HEK293 (cell line): ENCODE results near the gene TM4SF5.
A peak's percentile ranks its signal among the peaks of the same experiment; 100 is the strongest.

Experiments
- AEBP2 ChIP-seq: fragments of 450-650 bp; formaldehyde crosslinking; IDR thresholded peaks from 2 replicates; pipeline ENCODE4 v1.5.1; 2016; ENCODE audit warnings: missing biosample characterization, missing genetic modification characterization, borderline replicate concordance
- GLIS2 ChIP-seq: fragments of 450-650 bp; formaldehyde crosslinking; IDR thresholded peaks from 2 replicates; pipeline ENCODE4 v1.5.1; 2016; ENCODE audit warnings: missing biosample characterization, missing genetic modification characterization
- KLF16 ChIP-seq: fragments of 450-650 bp; formaldehyde crosslinking; IDR thresholded peaks from 2 replicates; pipeline ENCODE4 v1.5.1; 2017; ENCODE audit warnings: missing biosample characterization, missing genetic modification characterization
- KLF9 ChIP-seq: fragments of 450-650 bp; formaldehyde crosslinking; IDR thresholded peaks from 2 replicates; pipeline ENCODE4 v1.5.1; 2016; ENCODE audit warnings: missing biosample characterization, missing genetic modification characterization, low read depth
- MEIS1 ChIP-seq: sonication (generic); formaldehyde crosslinking; IDR thresholded peaks from 2 replicates; pipeline ENCODE4 v1.8.1; 2022; ENCODE audit warnings: missing genetic modification reagents, mild to moderate bottlenecking, borderline replicate concordance
- PRDM2 ChIP-seq: fragments of 450-650 bp; formaldehyde crosslinking; IDR thresholded peaks from 2 replicates; pipeline ENCODE4 v1.5.1; 2016; ENCODE audit warnings: missing biosample characterization, missing genetic modification characterization, borderline replicate concordance
- SCRT1 ChIP-seq: fragments of 450-650 bp; formaldehyde crosslinking; IDR thresholded peaks from 2 replicates; pipeline ENCODE4 v1.5.1; 2016; ENCODE audit warnings: missing biosample characterization, missing genetic modification characterization, borderline replicate concordance
- SP3 ChIP-seq: fragments of 450-650 bp; formaldehyde crosslinking; IDR thresholded peaks from 2 replicates; pipeline ENCODE4 v1.5.1; 2016; ENCODE audit warnings: missing biosample characterization, missing genetic modification characterization
- TCF7L2 ChIP-seq: IDR thresholded peaks from 2 replicates; pipeline ENCODE4 v1.6.1; 2011; ENCODE audit warnings: low read depth, mild to moderate bottlenecking, inconsistent platforms, low read length, moderate library complexity, borderline replicate concordance
- ZBTB44 ChIP-seq: fragments of 450-650 bp; IDR thresholded peaks from 2 replicates; pipeline ENCODE4 v1.5.1; 2018; ENCODE audit warnings: missing biosample characterization, mild to moderate bottlenecking, missing genetic modification characterization
- ZNF112 ChIP-seq: fragments of 450-650 bp; formaldehyde crosslinking; IDR thresholded peaks from 2 replicates; pipeline ENCODE4 v1.5.0; 2017; ENCODE audit warnings: missing biosample characterization, missing genetic modification characterization
- ZNF133 ChIP-seq: fragments of 450-650 bp; formaldehyde crosslinking; IDR thresholded peaks from 2 replicates; pipeline ENCODE4 v1.5.1; 2016; ENCODE audit warnings: missing biosample characterization, missing genetic modification characterization
- ZNF18 ChIP-seq: fragments of 450-650 bp; formaldehyde crosslinking; IDR thresholded peaks from 2 replicates; pipeline ENCODE4 v1.5.1; 2016; ENCODE audit warnings: missing biosample characterization, missing genetic modification characterization
- ZNF221 ChIP-seq: fragments of 450-650 bp; formaldehyde crosslinking; IDR thresholded peaks from 2 replicates; pipeline ENCODE4 v1.5.1; 2017; ENCODE audit warnings: missing biosample characterization, missing genetic modification characterization, borderline replicate concordance
- ZNF248 ChIP-seq: fragments of 450-650 bp; formaldehyde crosslinking; IDR thresholded peaks from 2 replicates; pipeline ENCODE4 v1.5.1; 2017; ENCODE audit warnings: missing biosample characterization, missing genetic modification characterization
- ZNF324 ChIP-seq: fragments of 450-650 bp; formaldehyde crosslinking; IDR thresholded peaks from 2 replicates; pipeline ENCODE4 v1.5.1; 2016; ENCODE audit warnings: missing biosample characterization, missing genetic modification characterization
- ZNF341 ChIP-seq: fragments of 450-650 bp; formaldehyde crosslinking; IDR thresholded peaks from 2 replicates; pipeline ENCODE4; 2016; ENCODE audit warnings: low read depth, missing biosample characterization, missing genetic modification characterization
- ZNF350 ChIP-seq: fragments of 450-650 bp; formaldehyde crosslinking; IDR thresholded peaks from 2 replicates; pipeline ENCODE4 v1.5.0; 2017; ENCODE audit warnings: missing biosample characterization, mild to moderate bottlenecking, missing genetic modification characterization
- ZNF394 ChIP-seq: fragments of 450-650 bp; formaldehyde crosslinking; IDR thresholded peaks from 2 replicates; pipeline ENCODE4 v1.5.1; 2016; ENCODE audit warnings: missing biosample characterization, missing genetic modification characterization, mild to moderate bottlenecking, moderate library complexity, borderline replicate concordance
- ZNF449 ChIP-seq: fragments of 450-650 bp; formaldehyde crosslinking; IDR thresholded peaks from 2 replicates; pipeline ENCODE4 v1.5.1; 2017; ENCODE audit warnings: missing biosample characterization, mild to moderate bottlenecking, missing genetic modification characterization, moderate library complexity
- ZNF488 ChIP-seq: fragments of 450-650 bp; formaldehyde crosslinking; IDR thresholded peaks from 2 replicates; pipeline ENCODE4 v1.5.1; 2016; ENCODE audit warnings: missing biosample characterization, missing genetic modification characterization
- ZNF561 ChIP-seq: fragments of 450-650 bp; IDR thresholded peaks from 2 replicates; pipeline ENCODE4 v1.5.1; 2018; ENCODE audit warnings: missing biosample characterization, missing genetic modification characterization, borderline replicate concordance
- ZNF654 ChIP-seq: fragments of 450-650 bp; formaldehyde crosslinking; IDR thresholded peaks from 2 replicates; pipeline ENCODE4 v1.5.1; 2016; ENCODE audit warnings: low read depth, missing biosample characterization, missing genetic modification characterization
- ZNF785 ChIP-seq: fragments of 450-650 bp; formaldehyde crosslinking; IDR thresholded peaks from 2 replicates; pipeline ENCODE4 v1.5.1; 2016; ENCODE audit warnings: missing biosample characterization, missing genetic modification characterization
- ZNF792 ChIP-seq: fragments of 450-650 bp; formaldehyde crosslinking; IDR thresholded peaks from 2 replicates; pipeline ENCODE4 v1.5.1; 2016; ENCODE audit warnings: missing biosample characterization, missing genetic modification characterization
- ZNF830 ChIP-seq: fragments of 450-650 bp; IDR thresholded peaks from 2 replicates; pipeline ENCODE4 v1.5.0; 2018; ENCODE audit warnings: missing biosample characterization, missing genetic modification characterization, low read depth, mild to moderate bottlenecking, moderate library complexity

TM4SF5 gene

GRCh38 chr17:4739122-4740024 lies 32.3 kb upstream of the TM4SF5 start, which contains the start of the genes CXCL16 and ZMYND15 (continued):
- TF ChIP-seq GLIS2 (tag by site-specific recombination) (peak; percentile 16; the same call in 1 of the 2 replicates), ZNF449 (tag by site-specific recombination) (no peak), ZNF350 (tag by site-specific recombination) (no peak), ZNF112 (tag by site-specific recombination) (no peak), ZNF394 (no peak), ZNF654 (tag by site-specific recombination) (no peak), ZNF785 (tag by site-specific recombination) (no peak), KLF16 (tag by site-specific recombination) (no peak), TCF7L2 (no peak), ZBTB44 (no peak), ZNF792 (tag by site-specific recombination) (no peak), SCRT1 (tag by site-specific recombination) (no peak), MEIS1 (CRISPR knock-in tag) (no peak), PRDM2 (tag by site-specific recombination) (no peak), ZNF561 (tag by site-specific recombination) (0 out of 2 replicates have a peak, but pooled peaks have one; percentile 70), ZNF830 (no peak), ZNF324 (no peak), AEBP2 (tag by site-specific recombination) (no peak), ZNF488 (tag by site-specific recombination) (no peak), ZNF341 (tag by site-specific recombination) (peak; percentile 20; the same call in 1 of the 2 replicates), SP3 (tag by site-specific recombination) (0 out of 2 replicates have a peak, but pooled peaks have one; percentile 2), ZNF133 (tag by site-specific recombination) (0 out of 2 replicates have a peak, but pooled peaks have one; percentile 10), ZNF248 (no peak), ZNF18 (tag by site-specific recombination) (no peak), KLF9 (tag by site-specific recombination) (no peak), ZNF221 (tag by site-specific recombination) (no peak)
